ENCODE results near the gene CCDC88B. TPM values are rescaled to one million over a fixed set of nuclear protein-coding genes. Genes with fewer than 3 reads are reported as not detected.

The CCDC88B gene
- total and polyA plus RNA-seq, 10 of the 15 experiments (the other 5 are each of a cell fraction or from before 2014, with no cell fraction given) = 0.24 to 66.0 (median 19.2) TPM

- Histone ChIP-seq H3K36me3 (ENCODE audit: control insufficient read depth in 2 of 2, insufficient read depth in 2 of 2, low read length in 1 of 2) (peaks cover 5 to 17% of the 10 kb centered on the region in 2 experiments; a peak in 3 of 4 replicates), H3K4me2 (ENCODE audit: control insufficient read depth, insufficient read depth) (no peak overlapping the region), H3K79me2 (ENCODE audit: control insufficient read depth, insufficient read depth, low read length) (peaks cover 12% of the 10 kb centered on the region), H2AFZ (ENCODE audit: control insufficient read depth, low read depth, low read length) (no peak overlapping the region), H4K20me1 (ENCODE audit: control insufficient read depth, insufficient read depth) (no peaks in the 10 kb centered on the region), H3K27me3 (replicated peaks in 1 of 2; ENCODE audit: control insufficient read depth in 2 of 2, insufficient read depth in 2 of 2, low read length in 1 of 2) (no peaks in the 10 kb centered on the region), H3K4me3 (no peak overlapping the region), H3K4me1 (ENCODE audit: control insufficient read depth, insufficient read depth, low read length) (peaks cover 24% of the 10 kb centered on the region), H3K27ac (ENCODE audit: control insufficient read depth, insufficient read depth) (peak overlapping the region; percentile 22), H3K9ac (ENCODE audit: control insufficient read depth, insufficient read depth, low read length) (no peak overlapping the region), H3K9me3 (replicated peaks; ENCODE audit: control insufficient read depth, insufficient read depth, low read length) (no peaks in the 10 kb centered on the region; the same call in 2 of the 3 replicates)
- 89% methylated on average over 4 of the region's 4 CpGs for whole genome bisulfite sequencing (ENCODE audit: insufficient coverage, insufficient replicate concordance, low lambda C conversion rate, missing lambda C conversion rate)
- ChIA-PET CTCF (no interaction called here), POLR2A (interaction anchor here (0.6 to 0.7 kb wide), 2 partner anchors 40 to 71 kb away, joined by 4 to 5 read pairs; no protein-coding TSS in a partner anchor), SMC1A (ENCODE audit: uncharacterized antibody, unreplicated experiment) (no interaction called here), RAD21 (ENCODE audit: unreplicated experiment) (no interaction called here)
- no TSS peak for BruUV-seq (replicated peaks)
- DNase-seq (ENCODE audit: low read depth, low spot score) (no peak), FAIRE-seq (no peak), ATAC-seq (no peak)
- in situ Hi-C loops (cut with MboI) (no loop called here), intact Hi-C loops (cut with micrococcal nuclease; ENCODE audit: unreplicated experiment) (no loop called here)
- TF ChIP-seq TAF1 (IDR thresholded peaks at IDR 0.05; ENCODE audit: borderline replicate concordance, low read depth, low read length) (no peak), FOXK2 (IDR thresholded peaks at IDR 0.05) (no peak), HDGF (IDR thresholded peaks at IDR 0.05) (no peak), NKRF (conservative IDR thresholded peaks at IDR 0.05) (no peak), MEF2A (IDR thresholded peaks at IDR 0.05; ENCODE audit: insufficient read depth, low read depth, low read length) (no peak), EP300 (IDR thresholded peaks at IDR 0.05; ENCODE audit: borderline replicate concordance in 1 of 2, control insufficient read depth in 1 of 2, low read depth in 2 of 2, low read length in 2 of 2) (no peak), ZNF207 (IDR thresholded peaks at IDR 0.05; ENCODE audit: borderline replicate concordance) (no peak), ZBTB40 (IDR thresholded peaks at IDR 0.05; ENCODE audit: borderline replicate concordance) (no peak), RB1 (IDR thresholded peaks at IDR 0.05; ENCODE audit: borderline replicate concordance) (no peak), NFYB (IDR thresholded peaks at IDR 0.05; ENCODE audit: insufficient read depth, low read depth, low read length) (no peak), CREB1 (IDR thresholded peaks at IDR 0.05; ENCODE audit: low read depth) (no peak), KLF5 (IDR thresholded peaks at IDR 0.05; ENCODE audit: partially characterized antibody) (no peak), ZNF592 (IDR thresholded peaks at IDR 0.05) (no peak)
Measured at GRCh38 chr11:64364911-64365310, 24.9 kb downstream of the CCDC88B start.
